CD1c-positive myeloid dendritic cell (primary cell): ENCODE measurements around the gene FGR.

Experiments
- DNase-seq: peaks from one replicate; pipeline ENCODE4 v3.0.0-alpha.2; 2016; ENCODE audit errors: extremely low spot score

Gene FGR

DNA sequence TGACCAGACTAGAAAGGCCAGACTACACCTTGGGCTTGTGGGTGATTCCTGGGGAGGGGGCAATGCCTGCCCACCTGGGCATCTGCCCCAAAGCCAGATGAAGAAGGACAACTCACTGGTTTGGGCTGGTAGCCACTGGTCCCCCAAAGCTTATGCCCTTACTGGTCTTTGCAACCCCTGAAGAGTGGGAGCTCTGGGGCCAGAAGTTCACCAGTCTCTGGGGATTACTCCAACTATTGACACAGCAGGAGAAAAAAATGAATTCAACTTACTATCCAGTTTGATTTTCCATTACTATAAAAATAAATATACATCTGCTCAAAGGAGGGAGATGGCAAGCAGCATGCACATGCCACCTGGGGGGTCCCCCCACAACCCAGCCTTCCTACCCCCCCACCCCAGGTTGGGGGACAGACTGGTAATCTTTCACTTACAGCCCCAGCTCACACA is 33.6 kb downstream of the FGR start:
- no peak for DNase-seq

DNA sequence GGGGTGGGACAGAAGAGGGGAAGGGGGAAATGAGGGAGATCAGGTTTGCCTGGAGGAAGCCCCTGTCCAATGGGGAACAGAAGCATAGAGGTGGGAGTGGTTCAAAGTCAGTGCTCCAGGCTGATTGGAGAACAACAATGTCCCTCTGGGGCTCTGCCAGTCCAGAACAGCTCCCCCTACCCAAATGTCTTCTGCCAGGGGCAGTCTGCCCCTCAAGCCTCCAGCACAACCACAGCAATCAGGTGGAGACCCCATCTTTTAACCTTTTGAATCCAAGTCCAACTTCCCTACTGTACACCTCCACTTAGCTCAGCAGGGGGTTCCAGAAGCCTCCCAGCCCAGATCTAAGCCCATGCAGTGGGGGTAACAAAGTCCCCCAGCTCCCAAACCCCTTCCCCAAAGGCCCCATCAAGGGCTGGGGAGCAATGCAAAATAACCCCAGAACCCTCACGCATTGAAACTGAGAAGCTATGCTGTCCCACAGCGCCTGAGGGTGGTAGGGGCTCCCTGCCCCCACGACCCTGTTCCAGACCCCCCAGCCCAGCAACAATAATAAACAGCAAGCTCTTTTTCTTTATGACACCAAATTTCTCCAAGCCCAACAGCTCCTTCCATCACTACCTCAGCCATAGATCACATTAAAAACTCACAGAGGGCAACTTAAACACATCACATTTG is 34.3 kb downstream of the FGR start:
- DNase-seq, result no peak

DNA sequence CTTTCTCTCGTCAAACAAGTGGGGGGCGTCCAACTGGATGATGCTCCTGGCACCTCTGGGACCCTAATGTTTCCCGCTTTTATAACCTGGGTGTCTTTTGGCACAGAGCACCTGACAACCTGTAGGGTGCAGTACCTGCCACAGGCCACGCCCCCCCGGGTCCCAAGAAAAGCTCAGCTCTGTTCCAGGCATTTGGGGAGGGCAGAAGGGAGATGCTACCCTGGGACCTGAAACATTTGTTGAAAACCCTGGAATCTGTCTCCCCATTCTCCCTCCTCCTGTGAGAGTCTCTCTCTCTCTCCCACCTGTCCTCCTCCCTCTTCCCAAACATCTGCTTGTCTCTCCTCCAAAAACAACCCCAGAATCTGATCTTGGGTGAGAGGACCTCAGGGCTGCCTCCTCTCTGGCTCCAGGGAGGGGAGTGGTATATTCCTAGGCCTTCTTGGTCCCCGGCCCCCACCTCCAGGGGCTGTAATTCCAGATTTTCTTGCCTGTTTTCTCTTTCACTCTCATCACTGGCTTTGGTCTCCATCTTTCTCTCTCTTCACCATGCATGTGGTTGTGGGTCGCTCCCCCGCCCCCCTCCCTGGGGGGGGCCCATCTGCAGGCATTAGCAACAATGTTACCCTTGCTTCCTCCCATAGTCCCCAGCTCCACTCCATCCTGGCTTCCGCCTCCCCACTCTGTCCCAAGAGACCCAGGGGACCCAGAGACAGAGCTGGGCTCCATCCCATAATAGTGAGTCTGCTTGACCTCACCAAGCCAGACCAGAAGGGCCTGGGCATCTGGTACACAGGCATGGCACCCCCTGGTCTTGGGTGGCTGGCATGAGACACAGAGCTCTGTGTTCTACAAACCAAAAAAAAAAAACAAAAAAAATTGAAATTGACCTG is 35.1 kb downstream of the FGR start:
- no peak for DNase-seq

DNA sequence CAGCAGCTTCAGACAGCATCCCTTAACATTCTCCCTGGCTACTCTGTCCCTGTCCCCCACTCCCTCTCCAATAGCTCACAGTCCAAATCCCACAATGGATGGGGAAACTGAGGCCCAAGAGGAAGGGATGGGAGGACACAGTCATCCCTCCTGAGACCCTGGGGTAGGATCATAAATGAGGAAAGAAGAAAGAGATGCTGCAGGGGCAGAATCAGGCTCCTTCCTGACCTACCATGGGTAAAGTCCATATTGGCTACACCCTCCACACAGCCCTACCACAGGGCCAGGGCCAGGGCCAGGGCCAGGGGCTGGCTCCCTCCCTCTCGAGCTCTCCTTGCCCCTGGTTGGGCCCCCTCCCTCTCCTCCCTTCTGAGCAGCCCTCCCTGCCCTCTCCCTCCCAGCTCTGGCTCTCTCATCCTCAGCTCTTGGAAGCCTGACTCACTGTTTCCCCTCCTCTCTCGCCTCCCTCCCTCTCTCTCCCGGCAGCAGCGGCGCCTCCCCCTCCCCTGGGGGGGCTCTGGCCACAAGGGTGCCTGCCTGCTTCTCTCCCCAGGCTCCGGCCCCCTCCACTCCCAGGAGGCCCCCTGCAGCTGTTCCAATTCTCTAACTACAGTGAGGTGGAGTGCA is 36.0 kb downstream of the FGR start:
- no peak for DNase-seq

DNA sequence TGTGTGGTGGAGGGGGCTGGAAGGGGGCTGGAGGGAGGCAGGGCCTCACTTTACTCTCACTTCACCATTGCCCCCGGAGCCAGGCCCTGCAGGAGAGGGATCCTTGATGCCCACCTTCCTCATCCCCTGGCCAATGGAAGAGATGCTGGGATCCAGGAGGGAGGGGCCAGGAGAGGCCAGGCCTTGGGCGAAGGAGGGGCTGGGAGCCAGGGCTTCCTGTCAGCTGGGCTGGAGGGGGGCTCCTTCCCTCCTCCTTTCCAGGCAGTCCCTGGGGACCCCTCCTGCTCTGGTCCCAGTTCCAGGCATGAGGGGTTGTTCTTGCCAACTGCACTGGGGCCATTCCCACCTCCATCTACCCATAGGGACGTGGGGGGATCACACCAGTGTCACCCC is 36.7 kb downstream of the FGR start:
- DNase-seq, result no peak

DNA sequence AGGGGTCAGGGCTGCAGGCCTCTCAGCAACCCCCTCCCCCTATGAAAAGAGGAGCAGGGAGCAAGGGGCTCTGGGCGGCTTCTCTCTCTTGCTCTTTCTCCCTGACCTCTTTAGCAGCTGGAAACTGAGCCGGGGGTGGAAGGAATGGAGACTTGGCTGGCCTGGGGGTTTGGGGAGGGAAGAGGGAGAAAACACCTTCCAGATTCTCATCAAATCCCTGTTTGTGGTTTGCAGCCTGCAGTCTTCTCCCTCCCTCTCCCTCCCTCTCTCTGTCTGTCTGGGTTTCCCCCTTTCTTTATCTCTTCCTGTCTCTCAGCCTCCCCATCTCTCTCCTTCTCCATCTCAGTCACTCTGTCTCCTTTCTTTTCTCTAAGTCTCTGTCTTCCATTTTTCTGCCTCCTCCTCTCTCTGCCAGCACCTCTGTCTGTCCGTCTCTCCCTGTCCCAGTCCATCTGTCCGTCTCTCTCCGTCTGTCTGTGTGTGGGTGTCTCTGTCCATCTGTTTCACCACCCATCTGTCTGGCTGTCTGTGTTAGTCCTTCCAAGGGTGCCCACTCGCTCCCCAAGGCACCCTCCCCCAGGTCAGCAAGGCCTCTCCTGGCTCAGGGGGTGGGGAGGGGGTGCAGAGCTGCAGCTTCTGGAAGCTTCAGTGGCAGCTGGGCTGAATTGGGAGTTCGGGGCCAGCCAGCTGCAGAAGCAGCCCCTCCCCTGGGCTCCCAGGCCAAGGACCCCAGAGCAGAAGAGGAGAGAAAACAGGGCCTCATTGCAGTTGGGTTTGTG is 37.3 kb downstream of the FGR start:
- DNase-seq, result no peak

DNA sequence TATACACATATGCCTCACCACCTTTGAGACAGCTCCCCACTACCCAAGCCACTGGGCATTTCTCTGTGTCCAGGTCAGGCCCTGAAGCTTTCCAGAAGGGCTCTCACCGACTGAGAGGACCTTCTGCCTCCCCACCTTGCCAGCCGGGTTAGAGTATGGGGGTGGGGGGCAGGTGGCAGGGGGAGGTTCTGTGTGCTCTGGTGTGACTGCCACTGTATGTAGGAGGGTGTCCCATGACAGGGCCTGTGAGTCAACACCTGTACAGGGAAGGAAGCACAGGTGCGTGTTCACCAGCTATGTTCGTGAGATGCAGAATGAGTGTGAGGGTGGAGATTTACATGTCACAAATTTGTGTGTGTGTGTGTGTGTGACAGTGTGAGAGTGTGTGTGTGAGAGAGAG is 38.0 kb downstream of the FGR start:
- DNase-seq, result no peak

DNA sequence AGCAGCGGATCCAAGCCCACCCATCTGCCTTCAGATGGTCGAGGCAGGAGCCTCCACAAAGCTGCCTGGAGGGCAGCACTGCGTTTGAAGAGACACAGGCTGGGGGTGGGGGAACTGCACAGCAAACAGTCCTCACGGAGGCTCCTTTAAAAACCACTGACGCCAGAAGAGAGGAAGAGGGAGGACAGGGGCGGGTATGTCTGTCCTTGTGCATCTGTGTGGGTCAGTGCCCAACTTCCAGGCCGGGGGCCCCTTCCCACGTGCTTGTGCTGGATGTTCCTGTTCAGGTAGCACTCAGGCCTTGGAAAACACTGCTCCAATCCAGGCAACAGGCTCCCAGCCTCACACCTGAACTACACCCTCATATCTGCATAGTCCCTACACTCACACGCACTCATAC is 38.7 kb downstream of the FGR start:
- peak; percentile 12 for DNase-seq

DNA sequence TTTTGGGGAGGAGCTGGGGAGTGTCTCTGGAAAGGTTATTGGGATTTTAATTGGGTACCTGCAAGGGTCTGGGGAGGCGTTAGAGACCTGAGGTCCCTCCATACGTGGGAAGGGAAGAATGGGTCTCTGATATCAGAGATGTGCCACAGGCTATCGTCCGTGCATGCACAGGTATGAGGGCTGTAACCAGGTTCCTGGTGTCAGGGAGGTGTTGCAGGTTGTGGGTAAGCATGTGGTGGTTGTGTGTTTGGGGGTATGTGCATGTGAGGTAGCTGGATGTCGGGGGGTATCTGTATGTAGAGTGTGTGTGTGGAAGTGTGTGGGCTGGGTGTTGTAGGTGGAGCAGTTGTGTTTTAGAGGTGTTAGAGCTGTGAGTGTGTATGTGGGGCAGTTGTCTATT is 39.4 kb downstream of the FGR start:
- DNase-seq, result no peak

DNA sequence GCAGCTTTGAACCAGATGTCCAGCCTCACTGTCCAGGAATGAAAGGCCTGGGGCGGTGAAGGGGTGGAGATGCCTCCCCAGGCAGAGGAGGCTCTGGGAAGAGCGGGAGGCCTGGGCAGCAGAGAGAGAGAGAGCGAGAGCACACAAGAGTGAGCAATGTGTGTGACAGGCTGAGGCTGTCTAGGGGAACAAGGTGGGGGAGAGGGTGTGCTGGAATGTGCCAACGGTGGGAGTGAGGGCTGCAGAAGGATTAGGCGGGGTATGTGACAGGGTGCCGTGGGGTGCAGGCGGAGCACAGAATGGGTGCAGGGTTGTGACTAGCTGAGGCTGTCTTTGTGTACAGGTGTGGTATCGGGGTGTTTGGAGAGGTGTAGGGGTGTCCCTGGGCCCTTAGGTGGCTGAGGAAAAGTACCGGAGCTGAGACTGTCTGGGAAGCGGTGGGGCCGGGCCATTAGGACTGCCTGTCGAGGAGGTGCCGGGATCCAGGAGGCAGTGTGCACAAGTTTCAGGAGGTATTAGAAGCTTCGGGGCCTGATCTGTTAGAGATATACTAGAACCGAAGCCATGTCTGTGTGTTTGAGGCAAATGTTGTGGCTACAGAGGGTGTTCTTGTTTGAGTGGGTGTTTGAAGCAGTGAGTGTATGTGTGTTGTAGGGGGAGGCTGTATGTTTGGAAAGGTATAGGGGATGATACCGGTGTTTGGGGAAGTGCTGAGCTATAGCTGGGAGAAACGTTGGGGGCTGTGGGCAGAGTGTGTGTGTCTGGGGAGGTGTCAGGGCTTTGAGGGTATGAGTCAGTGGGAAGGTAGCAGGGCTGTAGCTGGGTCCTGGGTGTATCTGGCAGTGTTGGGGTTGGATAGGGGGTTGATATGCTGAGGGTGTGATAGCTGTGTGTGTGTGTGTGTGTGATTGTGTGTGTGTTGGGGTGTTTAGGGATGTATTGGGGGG is 40.1 kb downstream of the FGR start:
- DNase-seq, result no peak

DNA sequence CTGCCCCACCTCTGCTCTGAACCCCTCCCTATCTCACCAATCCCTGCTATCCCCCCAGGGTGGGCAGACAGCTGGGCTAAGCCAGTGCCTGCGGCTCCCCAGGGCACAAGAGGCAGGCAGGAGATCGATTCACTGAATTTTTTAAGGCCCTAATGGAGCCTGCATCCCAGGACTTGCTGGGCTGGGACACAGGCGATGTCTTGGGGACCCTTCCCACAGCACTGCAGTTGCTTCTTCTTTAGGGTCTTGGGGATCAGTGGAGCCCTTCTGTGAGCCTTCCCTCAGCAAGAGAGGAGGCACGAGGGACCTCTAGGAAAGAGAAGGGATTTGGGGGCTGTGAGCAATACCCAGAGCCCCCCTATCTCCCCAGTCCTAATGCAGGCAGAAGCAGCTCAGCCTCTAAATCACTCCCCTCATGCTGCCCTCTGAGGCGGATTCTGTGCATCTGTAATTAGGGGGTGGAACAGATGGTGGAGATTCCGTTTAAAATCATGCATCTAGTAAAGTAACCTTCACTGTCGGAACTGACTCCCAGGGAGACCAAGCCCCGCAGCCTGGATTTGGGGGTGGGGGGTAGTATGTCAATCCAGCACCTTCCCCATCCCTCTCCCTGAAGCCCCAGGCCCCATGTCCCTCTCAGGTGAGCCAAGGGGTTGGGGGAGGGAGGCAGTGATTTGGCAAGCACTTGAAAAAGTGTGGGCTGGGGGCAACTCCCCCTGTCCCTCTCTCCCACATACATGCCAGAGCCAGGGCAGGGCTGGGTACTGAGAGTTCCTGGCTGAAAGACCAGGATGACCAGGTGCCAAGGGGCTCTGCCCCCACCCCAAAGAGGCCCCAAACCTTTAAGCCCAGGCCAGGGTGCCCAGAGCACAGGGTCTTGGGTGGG is 41.1 kb downstream of the FGR start:
- no peak for DNase-seq

DNA sequence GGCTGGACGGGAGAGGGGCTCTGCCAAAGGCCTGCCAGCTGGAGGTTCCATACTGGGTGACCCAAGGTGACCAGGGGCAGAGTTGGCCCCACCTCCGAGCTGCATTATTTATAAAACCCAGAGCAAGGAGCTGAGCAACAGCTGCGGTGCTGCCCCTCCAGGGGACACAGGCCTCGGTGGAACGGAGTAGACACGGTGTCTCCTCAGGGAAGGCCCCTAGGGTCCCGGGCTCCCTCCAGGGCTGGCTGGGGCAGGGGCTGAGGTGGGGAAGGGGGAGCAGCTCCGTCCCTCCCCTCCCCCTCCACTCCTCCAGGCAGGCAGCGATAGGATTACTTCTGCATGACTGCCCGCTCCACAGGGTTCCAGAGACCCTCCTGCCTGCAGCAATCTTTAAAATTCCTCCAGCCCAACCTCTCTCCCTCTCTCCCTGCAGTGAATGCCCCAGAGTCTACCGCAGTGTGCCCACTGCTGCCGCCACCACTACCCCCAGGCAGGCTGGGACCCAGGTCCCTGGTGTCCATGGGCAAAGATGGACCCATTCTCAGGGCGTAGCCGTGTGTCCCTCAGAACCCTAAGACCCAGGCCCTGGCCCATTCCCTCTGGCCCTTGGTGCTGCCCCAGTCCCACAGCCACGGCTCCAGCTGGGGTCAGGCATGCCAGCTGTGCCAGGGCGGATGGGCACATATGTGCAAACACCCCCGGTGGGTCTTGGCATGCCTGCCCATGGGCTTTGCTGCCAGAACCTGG is 41.9 kb downstream of the FGR start:
- DNase-seq, result no peak

DNA sequence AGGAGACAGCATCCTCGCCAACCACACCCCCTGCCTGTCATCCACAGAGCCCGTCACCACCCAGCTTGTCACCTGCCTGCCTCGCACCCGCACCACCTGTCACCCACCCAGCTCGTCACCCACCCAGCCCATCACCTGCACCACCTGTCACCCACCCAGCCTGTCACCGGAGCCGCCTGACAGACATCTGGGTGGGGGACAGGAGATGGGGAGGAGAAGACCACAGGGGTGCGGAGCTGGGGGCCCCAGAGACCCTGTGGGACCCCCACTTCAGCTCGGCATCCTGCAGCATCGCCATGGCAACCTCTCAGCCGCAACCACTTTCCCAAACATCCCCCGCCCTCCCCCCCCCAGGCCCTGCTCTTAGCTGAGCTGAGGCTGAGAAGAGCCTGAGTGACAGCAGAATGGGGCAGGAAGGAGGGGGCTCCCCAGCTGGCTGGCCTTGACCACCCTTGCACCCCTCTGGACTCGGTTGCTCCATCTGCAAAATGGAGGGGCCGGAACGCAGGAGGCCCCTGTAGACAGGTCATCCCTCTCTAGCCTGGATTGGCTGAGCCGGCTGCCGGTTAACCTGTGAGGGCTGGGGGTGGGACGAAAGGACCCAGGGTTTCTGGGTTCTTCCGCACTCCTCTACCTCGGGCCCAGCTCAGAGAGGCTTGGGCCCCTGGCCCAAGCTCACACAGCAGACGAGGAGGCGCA is 42.6 kb downstream of the FGR start:
- no peak for DNase-seq

DNA sequence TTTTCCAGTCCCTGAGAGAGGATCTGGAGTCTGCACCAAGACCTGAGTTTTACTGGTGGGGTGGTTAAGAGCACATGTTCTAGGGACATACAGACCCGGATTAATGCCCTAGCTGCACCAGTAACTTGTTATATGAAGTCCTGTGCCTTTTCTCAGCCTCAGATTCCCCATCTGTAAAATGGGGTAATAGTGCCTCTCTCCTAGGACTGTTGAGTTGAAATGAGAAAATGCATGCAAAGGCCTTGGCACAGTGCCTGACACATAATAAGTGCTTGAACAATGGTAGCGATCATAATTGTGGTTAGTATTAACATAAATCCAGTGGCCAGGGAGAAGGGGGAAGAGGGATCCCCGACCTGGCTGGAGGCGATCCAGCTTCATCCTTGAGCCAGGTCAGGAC is 43.4 kb downstream of the FGR start:
- DNase-seq, result no peak

DNA sequence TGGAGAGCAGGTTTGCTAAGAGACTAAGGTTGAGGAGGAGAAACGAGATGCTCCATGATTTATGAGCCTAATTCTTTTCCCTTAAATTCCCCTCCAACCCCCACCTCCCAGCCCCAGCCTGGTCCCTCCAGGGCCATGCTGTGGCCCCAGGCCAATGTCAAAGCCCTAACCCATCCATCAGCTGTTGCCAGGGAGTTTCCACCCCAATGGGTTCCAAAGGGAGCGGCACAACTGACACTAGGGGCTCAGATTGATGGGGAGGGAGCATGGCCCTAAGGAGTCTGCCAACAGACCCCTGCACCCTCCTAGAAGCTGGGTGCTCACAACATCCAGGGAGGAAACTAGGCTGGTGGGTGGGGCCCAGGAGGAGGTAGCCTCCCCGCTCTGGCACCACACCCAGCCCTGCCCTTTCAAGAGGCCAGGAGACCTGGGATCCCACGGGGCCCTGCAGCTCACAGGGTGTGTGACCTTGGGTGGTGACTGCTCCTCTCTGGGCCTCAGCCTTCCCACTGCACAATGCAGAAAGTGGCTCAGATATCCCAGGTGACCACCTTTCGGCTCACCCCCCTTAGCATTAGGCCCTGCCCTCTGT is 44.0 kb downstream of the FGR start:
- no peak for DNase-seq

DNA sequence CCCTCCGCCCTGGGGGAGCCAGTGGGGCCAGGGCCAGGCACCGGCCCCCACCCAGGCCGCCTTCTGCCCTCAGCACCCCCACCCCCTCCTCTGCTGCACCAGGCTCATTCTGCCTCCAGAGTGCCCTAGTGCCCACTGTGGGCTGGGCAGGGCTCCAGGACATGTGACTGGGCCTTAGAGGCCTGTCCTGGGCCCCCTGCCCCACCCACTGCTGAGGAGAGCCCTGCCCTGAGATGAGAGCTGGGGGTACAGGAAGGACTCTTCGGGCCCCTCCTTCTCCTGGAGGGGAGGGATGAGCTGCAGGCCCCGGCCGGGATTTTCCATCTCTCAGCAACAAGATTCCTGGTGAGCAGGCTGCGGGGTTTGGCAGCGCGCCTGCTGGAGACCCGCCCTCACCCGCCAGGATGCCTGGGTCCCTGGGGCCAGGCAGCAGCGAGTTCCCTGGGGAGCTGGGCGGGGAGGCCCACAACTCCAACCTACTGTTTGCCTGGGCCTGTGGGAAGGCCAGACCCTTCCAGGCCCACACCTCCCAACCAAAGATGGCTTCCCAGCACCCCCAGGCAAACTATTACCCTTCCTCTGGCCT is 45.1 kb downstream of the FGR start:
- DNase-seq, result no peak

DNA sequence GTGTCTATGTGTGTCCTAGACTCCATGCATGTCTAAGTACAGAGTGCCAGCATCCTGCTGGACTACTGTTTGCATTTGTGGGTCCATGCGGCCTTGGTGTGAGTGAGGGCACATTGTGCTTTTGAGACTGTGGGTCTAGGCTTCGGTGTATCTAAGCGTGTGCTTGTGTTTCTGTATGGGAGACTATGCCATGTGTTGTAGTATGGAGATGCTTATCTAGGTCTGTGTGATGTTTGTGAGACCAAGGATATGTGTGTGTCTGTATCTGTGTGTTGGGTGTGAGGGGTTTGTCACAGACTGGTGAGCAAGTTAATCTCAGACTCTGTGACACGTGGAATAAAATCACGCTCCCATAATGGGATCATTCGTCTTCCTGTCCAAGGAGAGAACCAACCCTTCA is 45.5 kb downstream of the FGR start:
- no peak for DNase-seq
